CD4-positive, alpha-beta T cell treated with Interleukin-6 at 100 ng/mL for 8 hours (primary cell): ENCODE measurements around the gene MTMR6.

Experiments
- DNase-seq: peaks from one replicate; pipeline ENCODE4 v3.0.0-alpha.2; 2020; ENCODE audit warnings: mixed read lengths, low spot score

MTMR6 gene

DNA sequence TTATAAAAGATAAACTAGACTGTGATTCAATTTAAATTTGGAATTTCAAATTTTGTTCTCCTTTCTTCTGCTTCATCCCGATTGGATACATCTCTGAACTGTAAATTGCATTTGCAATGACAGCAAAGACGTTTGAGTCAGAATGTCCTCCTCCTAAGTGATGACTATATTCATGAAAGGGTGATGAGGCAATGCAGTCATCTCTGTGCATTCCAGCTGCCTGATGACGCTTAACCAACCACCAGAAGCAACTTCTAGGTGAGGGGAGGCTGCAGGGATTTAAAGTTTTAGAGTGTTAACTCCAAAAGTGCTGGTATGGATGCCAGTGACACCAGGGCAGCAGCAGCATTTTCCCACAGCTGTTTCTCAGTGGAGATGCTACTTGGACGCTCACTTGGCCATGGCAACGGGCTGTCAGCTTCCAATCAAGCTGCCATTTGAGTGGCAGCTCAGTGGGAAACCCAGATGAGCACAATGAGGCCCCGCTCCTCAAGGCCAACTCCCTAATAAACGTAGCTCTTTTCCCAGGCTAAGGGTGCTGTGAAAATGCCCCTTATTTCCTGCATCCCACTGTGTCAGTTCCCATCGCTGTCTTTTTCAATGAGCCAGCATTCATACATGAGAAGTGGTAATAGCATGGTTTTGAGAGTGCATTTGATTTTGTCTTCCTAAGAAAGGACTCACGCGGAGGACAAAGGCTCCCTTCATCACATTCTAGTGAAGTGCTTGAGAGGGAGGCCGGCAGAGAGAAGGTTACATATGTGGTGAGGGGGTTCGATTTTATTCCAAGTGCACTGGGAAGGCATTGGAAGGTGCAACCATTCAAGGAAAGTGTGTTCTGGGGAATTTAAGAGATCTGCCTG is 70.0 kb downstream of the MTMR6 start:
- DNase-seq = no peak

DNA sequence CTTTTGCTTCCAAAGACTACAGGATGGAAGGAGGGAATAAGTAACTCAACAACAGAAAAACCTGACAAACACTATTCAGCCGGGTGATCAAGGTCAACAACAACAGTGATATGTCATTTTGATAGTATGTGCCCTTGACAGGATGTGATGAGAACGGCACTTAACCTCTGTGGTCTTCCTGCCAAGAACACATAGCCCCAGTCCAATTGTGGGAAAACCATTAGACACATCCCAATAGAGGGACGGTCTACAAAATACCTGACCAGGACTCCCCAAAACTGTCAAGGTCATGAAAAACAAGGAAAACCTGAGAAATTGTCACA is 72.1 kb downstream of the MTMR6 start:
- no peak for DNase-seq

GRCh38 chr13:25214491-25215252 is 72.6 kb downstream of the MTMR6 start:
- no peak for DNase-seq

GRCh38 chr13:25213715-25214114 is 73.6 kb downstream of the MTMR6 start:
- no peak for DNase-seq

DNA sequence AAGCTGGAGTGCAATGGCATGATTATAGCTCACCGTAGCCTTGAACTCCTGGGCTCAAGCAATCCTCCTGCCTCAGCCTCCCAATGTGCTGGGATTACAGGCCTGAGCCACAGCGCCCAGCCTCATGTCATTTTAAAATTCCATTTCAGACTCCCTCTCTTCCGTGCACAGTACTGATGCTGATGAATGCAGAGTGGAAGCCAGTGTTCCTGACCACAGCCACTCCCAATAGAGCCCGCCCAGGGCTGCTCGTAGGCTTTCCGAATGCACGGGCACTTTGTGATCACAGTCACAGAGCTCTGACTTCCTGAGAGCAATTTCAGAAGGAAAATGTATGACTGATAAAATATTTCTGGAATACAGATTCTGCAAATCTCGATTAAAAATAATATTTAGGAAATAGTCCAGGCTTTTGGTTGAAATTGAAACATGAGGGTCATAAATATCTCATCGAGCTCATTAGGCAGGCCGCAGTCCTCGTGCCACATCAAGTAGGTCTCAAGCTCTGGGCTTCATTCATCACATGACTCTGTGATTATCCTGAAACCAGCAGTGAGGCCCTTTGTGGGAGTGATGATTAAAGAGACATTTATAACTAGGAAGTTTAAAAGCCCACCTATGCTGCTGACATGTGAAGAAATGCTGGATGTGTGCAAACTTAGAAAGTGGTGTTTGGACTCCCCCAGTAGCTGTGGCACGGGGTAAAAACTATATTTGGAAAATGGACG is 76.3 kb downstream of the MTMR6 start:
- no peak for DNase-seq

GRCh38 chr13:25207291-25207810 is 79.9 kb downstream of the MTMR6 start:
- no peak for DNase-seq

- DNase-seq = no peak
Observed at GRCh38 chr13:25204863-25205262, 82.4 kb downstream of the MTMR6 start.

GRCh38 chr13:25203127-25203740 is 84.1 kb downstream of the MTMR6 start:
- no peak for DNase-seq

DNA sequence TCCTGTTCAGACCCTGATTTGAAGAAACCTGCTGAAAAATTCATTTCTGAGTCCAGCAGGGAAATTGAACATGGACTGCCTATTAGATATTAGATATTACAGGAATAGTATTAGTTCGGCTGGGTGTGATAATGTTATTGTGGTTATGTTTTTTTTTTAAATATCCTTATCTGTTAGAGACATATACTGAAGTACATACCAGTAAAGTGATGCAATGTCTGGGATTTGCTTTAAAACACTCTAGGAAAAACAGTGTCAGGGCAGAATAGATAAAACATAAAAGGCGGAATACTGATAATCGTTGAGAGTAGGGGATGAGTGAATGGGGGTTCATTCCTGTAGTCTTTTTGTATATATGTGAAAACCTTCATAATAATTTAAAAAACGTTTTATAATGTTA is 86.5 kb downstream of the MTMR6 start:
- DNase-seq = no peak

DNA sequence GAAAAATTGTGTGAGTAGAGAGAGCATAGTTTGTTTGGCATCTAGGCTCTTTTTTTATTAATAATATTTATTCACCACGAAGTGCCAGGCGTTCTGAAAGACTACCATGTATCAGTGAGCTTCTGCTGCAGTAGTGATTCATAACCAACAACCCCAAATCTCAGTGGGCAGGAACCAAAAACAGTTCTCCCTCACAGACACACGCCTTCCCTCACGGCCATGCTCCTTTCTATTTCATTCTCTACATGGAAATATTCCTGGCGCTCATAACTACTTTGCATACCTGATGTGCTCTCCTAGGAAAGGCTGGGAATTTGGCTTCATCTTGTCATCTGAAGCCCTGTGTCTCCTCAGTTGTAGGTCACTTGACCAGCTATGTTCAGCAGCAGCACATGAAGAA is 88.6 kb downstream of the MTMR6 start:
- no peak for DNase-seq

- DNase-seq = no peak
Observed at GRCh38 chr13:25196971-25197370, 90.3 kb downstream of the MTMR6 start.
